Measurements from ENCODE around the gene PCNX2.

GRCh38 chr1:233253832-233254331 lies 41.6 kb downstream of the PCNX2 start:
- TF ChIP-seq EZH2 (IDR thresholded peaks at IDR 0.05; ENCODE audit: insufficient read depth, poor library complexity, severe bottlenecking), result no peak
- no peak for TF ChIP-seq EZH2phosphoT487 (IDR thresholded peaks at IDR 0.05; ENCODE audit: insufficient read depth, low read depth)

All from GM23248 (cell line).